ENCODE data around the gene KDM4C. TPM values are rescaled to one million over a fixed set of nuclear protein-coding genes. Genes with fewer than 3 reads are reported as not detected.

KDM4C gene
- total RNA-seq, 2 experiments from 2014 or later: 51.5 to 60.3 TPM

- Histone ChIP-seq H2AFZ (ENCODE audit: low read length) (no peak overlapping the region), H3K9me3 (ENCODE audit: low read length) (no peaks in the 10 kb centered on the region), H3K27ac (ENCODE audit: low read depth, low read length, poor library complexity, severe bottlenecking) (no peak overlapping the region), H3K9me2 (ENCODE audit: insufficient read depth, low read length) (no peaks in the 10 kb centered on the region), H3K4me2 (ENCODE audit: low read length) (no peak overlapping the region), H3K4me3 (ENCODE audit: low read depth, low read length, poor library complexity, severe bottlenecking) (no peak overlapping the region), H3K79me2 (ENCODE audit: insufficient read depth, low read depth, low read length) (no peaks in the 10 kb centered on the region), H4K20me1 (ENCODE audit: insufficient read depth, low read length) (no peaks in the 10 kb centered on the region), H3K4me1 (ENCODE audit: insufficient read depth, low read length, poor library complexity, severe bottlenecking) (no peaks in the 10 kb centered on the region), H3K36me3 (ENCODE audit: insufficient read depth, low read length) (no peaks in the 10 kb centered on the region)
- no TSS peak for BruUV-seq (replicated peaks)
- no peak for DNase-seq (ENCODE audit: low spot score)
- no peak for TF ChIP-seq EZH2phosphoT487 (IDR thresholded peaks at IDR 0.05; ENCODE audit: borderline replicate concordance, low read depth, low read length)
- no peak for TF ChIP-seq CTCF (conservative IDR thresholded peaks at IDR 0.05; ENCODE audit: low read length)
- CTCF ChIA-PET (ENCODE audit: unreplicated experiment): no interaction called here
- POLR2A ChIA-PET: no interaction called here
- intact Hi-C loops (cut with micrococcal nuclease; ENCODE audit: unreplicated experiment): no loop called here
Measured at GRCh38 chr9:7154003-7154619, 396.3 kb downstream of the KDM4C start.

DNA sequence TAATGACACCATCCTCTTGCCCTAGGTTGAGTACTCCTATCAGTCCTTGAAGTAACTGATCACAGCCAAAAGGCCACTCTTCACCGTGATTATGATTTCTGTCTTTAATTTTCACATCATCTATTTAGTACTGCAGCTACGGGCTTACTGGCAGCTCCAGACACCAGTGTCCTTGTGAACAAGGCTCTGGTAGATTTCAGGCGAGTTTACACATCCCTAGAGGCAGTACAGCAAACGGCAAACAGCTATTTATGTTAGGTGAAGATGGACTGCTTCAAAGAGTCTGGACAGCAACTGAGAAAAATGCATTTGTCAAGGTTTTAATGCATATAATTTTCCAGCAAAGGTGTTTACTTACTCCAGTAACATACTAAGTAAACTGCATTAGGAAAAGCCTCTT lies 396.9 kb downstream of the KDM4C start:
- TF ChIP-seq CTCF (conservative IDR thresholded peaks at IDR 0.05; ENCODE audit: low read length): no peak
- Histone ChIP-seq H3K4me1 (ENCODE audit: insufficient read depth, low read length, poor library complexity, severe bottlenecking) (no peaks in the 10 kb centered on the region), H3K4me2 (ENCODE audit: low read length) (no peak overlapping the region), H3K4me3 (ENCODE audit: low read depth, low read length, poor library complexity, severe bottlenecking) (no peak overlapping the region), H3K9me3 (ENCODE audit: low read length) (no peaks in the 10 kb centered on the region), H3K79me2 (ENCODE audit: insufficient read depth, low read depth, low read length) (no peaks in the 10 kb centered on the region), H2AFZ (ENCODE audit: low read length) (no peak overlapping the region), H3K9me2 (ENCODE audit: insufficient read depth, low read length) (no peaks in the 10 kb centered on the region), H4K20me1 (ENCODE audit: insufficient read depth, low read length) (no peaks in the 10 kb centered on the region), H3K27ac (ENCODE audit: low read depth, low read length, poor library complexity, severe bottlenecking) (no peak overlapping the region), H3K36me3 (ENCODE audit: insufficient read depth, low read length) (no peaks in the 10 kb centered on the region)
- DNase-seq (ENCODE audit: low spot score): no peak
- intact Hi-C loops (cut with micrococcal nuclease; ENCODE audit: unreplicated experiment): no loop called here
- CTCF ChIA-PET (ENCODE audit: unreplicated experiment): no interaction called here
- no TSS peak for BruUV-seq (replicated peaks)
- POLR2A ChIA-PET: no interaction called here

DNA sequence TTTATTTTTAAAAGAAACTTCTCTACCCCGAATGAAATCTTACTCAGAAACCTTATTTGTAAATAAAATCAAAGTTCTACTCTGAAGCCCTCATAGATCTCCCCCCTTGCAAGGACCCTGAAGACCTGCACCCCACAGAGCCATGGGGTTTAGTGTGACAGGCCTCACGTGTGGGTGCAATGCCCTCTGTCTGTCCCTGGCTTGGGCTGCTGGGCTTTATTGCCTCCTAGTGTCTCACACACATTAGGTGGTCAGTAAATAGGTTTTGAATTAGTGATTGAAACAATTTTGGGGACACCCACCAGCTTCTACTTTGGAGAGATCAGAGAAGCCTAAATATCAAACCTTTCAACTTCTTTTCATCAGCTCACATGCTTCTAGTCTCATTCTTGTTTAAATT lies 403.7 kb downstream of the KDM4C start:
- intact Hi-C loops (cut with micrococcal nuclease; ENCODE audit: unreplicated experiment): no loop called here
- ChIA-PET POLR2A (interaction anchor here (0.7 to 0.9 kb wide), 2 partner anchors 257 to 327 kb away, joined by 3 read pairs; no protein-coding TSS in a partner anchor), CTCF (ENCODE audit: unreplicated experiment) (no interaction called here)
- Histone ChIP-seq H4K20me1 (ENCODE audit: insufficient read depth, low read length) (no peaks in the 10 kb centered on the region), H3K9me2 (ENCODE audit: insufficient read depth, low read length) (no peaks in the 10 kb centered on the region), H3K4me1 (ENCODE audit: insufficient read depth, low read length, poor library complexity, severe bottlenecking) (no peaks in the 10 kb centered on the region), H3K4me2 (ENCODE audit: low read length) (no peak overlapping the region), H3K36me3 (ENCODE audit: insufficient read depth, low read length) (peaks cover 5% of the 10 kb centered on the region), H3K9me3 (ENCODE audit: low read length) (no peaks in the 10 kb centered on the region), H3K27ac (ENCODE audit: low read depth, low read length, poor library complexity, severe bottlenecking) (no peak overlapping the region), H3K79me2 (ENCODE audit: insufficient read depth, low read depth, low read length) (no peaks in the 10 kb centered on the region), H2AFZ (ENCODE audit: low read length) (no peak overlapping the region), H3K4me3 (ENCODE audit: low read depth, low read length, poor library complexity, severe bottlenecking) (no peak overlapping the region)
- no peak for DNase-seq (ENCODE audit: low spot score)
- TF ChIP-seq EZH2phosphoT487 (IDR thresholded peaks at IDR 0.05; ENCODE audit: borderline replicate concordance, low read depth, low read length): no peak
- TF ChIP-seq CTCF (conservative IDR thresholded peaks at IDR 0.05; ENCODE audit: low read length): no peak
- no TSS peak for BruUV-seq (replicated peaks)
